NCI-H1417 treated with DMSO at 0.1 percent for 48 hours (cell line): ENCODE data around the gene CEP350.

Experiments used
- DNase-seq: peaks from one replicate; lab custom pipeline; 2025; lab: John Stamatoyannopoulos, UW

The CEP350 gene

DNA sequence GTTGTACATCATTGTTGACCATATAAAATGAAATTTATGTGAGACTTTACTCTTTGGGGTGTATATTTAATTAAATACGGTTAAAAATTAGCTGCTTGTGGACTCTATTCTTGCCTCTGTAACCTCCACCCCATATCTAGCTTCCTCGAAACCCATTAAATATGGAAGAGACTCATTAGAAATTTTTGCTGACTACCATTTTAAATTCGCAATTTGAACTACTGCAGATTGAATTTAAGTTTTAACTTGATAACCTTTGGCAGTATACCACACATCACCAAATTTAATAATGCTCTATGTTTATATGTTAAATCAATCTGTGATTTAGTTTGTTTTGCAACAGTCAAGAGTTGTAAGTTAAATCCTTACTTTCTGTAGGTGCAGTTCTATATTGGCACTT lies 111.5 kb downstream of the CEP350 start:
- DNase-seq: no peak

- DNase-seq: no peak
Observed at GRCh38 chr1:180070286-180070685, 115.7 kb downstream of the CEP350 start.

DNA sequence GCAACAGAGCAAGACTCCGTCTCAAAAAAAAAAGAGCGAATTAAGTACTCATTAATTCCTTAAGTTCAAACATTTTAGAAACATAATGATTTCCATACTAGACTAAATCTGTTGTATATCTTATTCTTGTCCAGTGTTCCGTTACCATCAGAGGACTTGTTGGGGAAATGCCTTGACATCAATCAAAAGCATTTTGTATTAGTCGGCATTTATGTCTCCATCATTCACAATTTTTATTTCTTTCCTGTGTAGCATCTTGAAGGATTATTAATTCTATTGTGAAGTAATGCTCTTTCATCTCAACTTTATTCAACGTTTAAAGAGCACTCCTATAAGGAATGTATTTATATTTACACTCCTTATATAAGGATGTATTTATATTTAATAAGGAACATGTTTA lies 117.1 kb downstream of the CEP350 start:
- DNase-seq: no peak

- no peak for DNase-seq
Observed at GRCh38 chr1:180080439-180080838, 125.8 kb downstream of the CEP350 start.

GRCh38 chr1:180081474-180081873 lies 126.9 kb downstream of the CEP350 start:
- no peak for DNase-seq

GRCh38 chr1:180083164-180083563 lies 128.6 kb downstream of the CEP350 start:
- DNase-seq: no peak

- DNase-seq: no peak
Observed at GRCh38 chr1:180084867-180085266, 130.3 kb downstream of the CEP350 start.

- no peak for DNase-seq
Observed at GRCh38 chr1:180085331-180085730, 130.7 kb downstream of the CEP350 start.

GRCh38 chr1:180092931-180093650 lies 138.5 kb downstream of the CEP350 start:
- no peak for DNase-seq

DNA sequence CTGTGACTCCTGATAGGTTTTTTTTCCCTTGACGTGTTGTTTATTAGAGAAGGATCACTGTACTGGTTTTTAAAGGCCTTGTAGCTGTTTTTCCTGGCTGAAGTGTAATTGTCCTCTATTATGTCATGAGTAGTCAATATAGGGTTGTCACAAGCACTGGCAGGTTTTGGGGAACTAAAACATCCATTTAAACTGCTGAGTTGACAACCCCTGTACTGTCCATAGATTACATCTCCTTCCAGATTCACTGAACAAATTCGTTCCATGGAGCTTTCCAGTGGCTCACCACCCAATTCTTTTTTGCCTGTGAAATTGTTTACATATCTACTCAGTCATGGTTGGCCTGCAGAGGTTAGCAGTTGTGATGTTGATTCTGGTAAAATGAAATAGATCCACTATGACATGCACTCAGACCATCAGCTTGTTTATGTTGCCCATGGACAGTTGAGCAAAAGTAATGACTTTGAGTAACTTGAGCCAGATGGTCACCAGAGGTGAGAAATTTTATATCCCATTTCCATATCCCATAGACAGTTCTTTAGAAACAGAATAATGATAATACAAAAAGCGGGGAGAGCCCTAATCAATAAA lies 140.2 kb downstream of the CEP350 start:
- DNase-seq: no peak

GRCh38 chr1:180096584-180097325 lies 142.1 kb downstream of the CEP350 start:
- DNase-seq: no peak

DNA sequence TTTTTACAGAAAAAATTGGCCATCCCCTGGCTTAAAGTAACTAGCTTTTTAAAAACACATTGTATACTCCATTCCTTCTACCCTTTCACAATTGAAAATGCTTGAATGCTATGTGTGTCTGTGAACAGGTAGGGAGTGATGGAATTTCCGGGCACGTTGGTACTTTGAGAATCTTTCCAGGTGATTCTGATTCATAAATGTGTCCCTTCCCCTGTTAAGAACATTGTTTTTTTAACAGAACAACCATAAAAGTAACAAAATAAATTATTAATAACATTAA lies 142.7 kb downstream of the CEP350 start:
- no peak for DNase-seq

DNA sequence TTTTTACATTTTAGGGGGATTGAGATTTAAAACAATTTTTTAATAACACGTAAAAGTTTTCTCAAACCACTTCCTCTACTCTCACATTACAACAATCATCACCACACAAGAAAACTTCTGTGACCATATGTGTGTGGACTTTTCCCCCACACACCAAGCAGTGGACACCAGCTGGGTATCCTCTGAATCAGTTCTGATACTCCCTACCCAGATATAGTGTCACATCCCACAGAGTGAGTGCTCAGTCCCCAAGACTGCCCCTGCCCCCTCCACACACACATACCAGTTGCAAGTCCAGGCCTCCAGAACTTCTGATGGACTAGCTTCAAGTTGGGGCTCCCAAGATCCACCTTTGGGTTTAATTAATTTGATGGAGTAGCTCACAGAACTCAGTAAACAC lies 146.8 kb downstream of the CEP350 start:
- DNase-seq: no peak

DNA sequence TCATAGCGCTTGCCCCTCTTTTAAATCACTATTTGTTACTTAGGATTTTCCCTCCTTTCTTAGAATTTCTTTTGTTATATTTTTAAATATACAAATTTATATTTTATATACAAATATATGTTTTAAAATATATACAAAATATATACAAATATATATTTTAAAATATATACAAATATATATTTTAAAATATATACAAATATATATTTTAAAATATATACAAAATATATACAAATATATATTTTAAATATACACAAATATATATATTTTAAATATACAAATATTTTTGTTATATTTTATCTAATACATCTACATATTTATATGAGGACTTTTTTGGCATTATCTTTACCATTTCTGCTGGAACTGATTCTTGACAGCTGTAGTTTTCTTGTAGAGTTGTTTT lies 149.2 kb downstream of the CEP350 start:
- DNase-seq: no peak

GRCh38 chr1:180112091-180112490 lies 157.5 kb downstream of the CEP350 start:
- no peak for DNase-seq

GRCh38 chr1:180112984-180113647 lies 158.5 kb downstream of the CEP350 start:
- no peak for DNase-seq

DNA sequence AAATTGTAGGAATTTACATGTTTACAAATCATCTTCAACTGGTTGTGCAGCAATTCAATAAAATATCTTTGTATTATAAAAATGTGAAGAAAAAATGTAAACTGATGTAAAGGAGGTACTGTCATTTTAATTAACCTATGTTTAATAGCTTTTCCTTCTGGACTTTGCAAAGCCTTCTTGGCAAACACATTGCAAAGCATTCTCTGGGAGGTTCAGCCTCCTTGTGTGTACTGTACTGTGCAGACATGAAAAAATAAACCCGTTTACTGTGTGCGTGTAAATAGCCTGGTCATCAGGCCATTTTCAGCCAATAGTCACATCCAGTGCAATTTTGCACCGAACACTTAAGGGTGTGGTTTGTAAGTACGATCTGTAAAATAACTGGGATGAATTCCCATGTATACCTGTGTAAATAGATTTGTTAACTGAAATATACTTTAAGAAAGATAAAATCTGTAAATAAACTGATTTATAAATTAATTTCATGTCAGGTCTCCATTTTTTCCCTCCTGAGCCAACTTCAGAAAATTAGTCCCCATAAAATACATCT lies 159.9 kb downstream of the CEP350 start:
- DNase-seq: no peak

GRCh38 chr1:180116964-180117763 lies 162.6 kb downstream of the CEP350 start:
- no peak for DNase-seq

DNA sequence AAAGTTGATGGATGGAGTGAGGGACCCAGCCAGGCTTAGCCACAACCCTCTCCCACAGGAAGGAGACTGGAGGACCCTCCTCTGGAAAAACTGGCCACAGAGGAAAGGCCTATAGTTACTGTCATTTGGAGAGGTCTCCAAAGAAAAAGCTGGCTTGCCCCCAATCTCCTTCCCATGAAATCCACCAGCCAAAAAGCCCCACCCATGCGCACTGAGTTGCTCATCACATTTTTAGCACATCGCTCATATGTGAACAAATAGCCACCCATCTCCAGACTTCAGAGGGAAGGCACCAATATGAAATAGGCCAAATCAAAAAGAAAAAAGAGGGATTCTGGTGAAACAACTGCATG lies 163.1 kb downstream of the CEP350 start:
- no peak for DNase-seq

DNA sequence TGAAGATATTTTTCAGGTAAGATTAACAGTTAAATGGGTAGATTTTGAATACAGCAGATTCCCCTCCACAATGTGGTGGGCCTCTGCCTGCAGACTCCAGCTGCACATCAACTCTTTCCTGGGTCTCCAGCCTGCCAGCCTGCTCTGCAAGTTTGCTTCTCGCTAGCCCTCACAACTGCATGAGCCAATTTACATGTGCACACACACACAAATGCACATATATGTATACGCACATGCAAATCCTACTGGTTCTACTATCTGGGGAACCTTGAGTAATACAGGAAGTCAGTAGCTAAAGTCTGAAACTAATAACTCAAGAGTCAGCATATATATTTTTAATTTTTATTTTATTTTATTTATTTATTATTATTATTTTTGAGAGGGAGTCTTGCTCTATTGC lies 165.2 kb downstream of the CEP350 start:
- DNase-seq: no peak

DNA sequence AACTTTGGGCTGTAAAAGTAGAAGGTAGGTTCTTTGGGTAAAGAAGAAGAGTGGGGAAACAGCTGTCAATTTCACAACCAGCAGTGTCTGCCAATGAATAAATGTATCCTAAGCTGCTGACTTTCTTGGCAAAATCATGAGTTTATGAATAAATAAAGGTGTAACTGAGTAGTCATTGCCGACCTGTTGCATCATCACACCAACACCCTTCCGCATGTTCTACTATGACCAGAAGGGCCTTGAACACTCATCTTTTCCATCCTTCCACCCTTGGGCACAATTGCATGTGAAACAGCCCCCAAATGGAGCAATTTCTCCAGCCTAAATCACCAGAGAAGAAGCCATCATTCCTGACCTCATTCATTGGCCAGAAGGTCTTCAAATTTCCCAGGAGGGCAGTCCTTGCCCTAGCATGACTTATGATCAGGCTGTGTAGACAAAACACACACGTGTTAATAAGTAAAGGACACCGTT lies 168.9 kb downstream of the CEP350 start:
- no peak for DNase-seq

DNA sequence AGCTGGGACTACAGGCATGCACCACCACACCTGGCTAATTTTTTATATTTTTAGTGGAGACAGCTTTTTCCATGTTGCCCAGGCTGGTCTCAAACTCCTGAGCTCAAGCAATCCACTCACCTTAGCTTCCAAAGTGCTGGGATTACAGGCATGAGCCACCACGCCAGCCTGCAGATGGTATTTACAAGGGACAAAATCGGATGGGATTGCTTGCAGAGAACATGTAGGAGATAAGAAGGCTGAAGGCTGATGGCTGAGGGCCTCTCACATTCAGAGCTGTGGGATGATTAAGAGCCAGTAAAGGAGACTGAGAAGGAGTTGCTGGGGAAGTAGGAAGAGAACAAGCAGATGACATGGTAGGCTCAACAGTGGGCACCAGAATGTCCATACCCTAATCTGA lies 176.0 kb downstream of the CEP350 start:
- DNase-seq: no peak
